Panc1 (cell line): ENCODE data around the gene ELL2. TPM values are rescaled to one million over a fixed set of nuclear protein-coding genes. Genes with fewer than 3 reads are reported as not detected.

Experiments used
- ATAC-seq: fragments of 200-7000 bp; cut with Tn5 transposase; 2 replicates; pipeline ENCODE4 v1.9.1; 2020; ENCODE audit warnings: mild to moderate bottlenecking, moderate library complexity
- BruUV-seq: library from RNA; stranded (reverse); fragments of 400-500 nt; replicated peaks from 2 replicates; lab custom pipeline; 2021; lab: Mats Ljungman, UMichigan
- CTCF ChIA-PET: fragments of 300-600 bp; sonication (Branson Sonifier 250); formaldehyde crosslinking; loops from one replicate; lab custom pipeline; 2022; ENCODE audit warnings: antibody characterized with exemption; lab: Charles Lee
- POLR2A ChIA-PET: fragments of 300-600 bp; sonication (Branson Sonifier 250); formaldehyde crosslinking; loops from one replicate; lab custom pipeline; 2022; ENCODE audit warnings: antibody characterized with exemption; lab: Charles Lee
- DNase-seq: peaks from one replicate; pipeline ENCODE4 v3.0.0-alpha.2; 2010; ENCODE audit warnings: low read depth, low spot score
- H3K27ac ChIP-seq: 2 replicates; pipeline ENCODE4 v1.5.1; 2011; ENCODE audit warnings: mild to moderate bottlenecking, low read length, inconsistent platforms
- H3K27me3 ChIP-seq: fragments of 200-500 bp; sonication (Bioruptor generic); 2 replicates; pipeline ENCODE4 v1.6.0; 2014; ENCODE audit warnings: low read length, inconsistent platforms; ENCODE audit not compliant: control insufficient read depth, insufficient read depth
- H3K36me3 ChIP-seq: fragments of 200-500 bp; sonication (Bioruptor generic); 2 replicates; pipeline ENCODE4 v1.5.1; 2014; ENCODE audit warnings: inconsistent platforms, mild to moderate bottlenecking, low read length, moderate library complexity; ENCODE audit not compliant: control insufficient read depth, insufficient read depth
- H3K4me1 ChIP-seq: 2 replicates; pipeline ENCODE4 v1.5.1; 2011; ENCODE audit warnings: inconsistent platforms, mild to moderate bottlenecking, low read length, moderate library complexity; ENCODE audit not compliant: control insufficient read depth, insufficient read depth
- H3K4me3 ChIP-seq, 2 experiments: 2 replicates each; pipeline ENCODE4 v1.5.1; 2011 to 2012; ENCODE audit warnings: low read depth in 2 of 2, low read length in 2 of 2, mild to moderate bottlenecking in 2 of 2, inconsistent platforms in 1 of 2, moderate library complexity in 1 of 2
- H3K9me3 ChIP-seq: fragments of 200-500 bp; sonication (Bioruptor generic); 2 replicates; pipeline ENCODE4 v1.5.1; 2014; ENCODE audit warnings: low read depth, mild to moderate bottlenecking, inconsistent platforms, low read length, moderate library complexity; ENCODE audit not compliant: control insufficient read depth, insufficient read depth
- POLR2AphosphoS5 ChIP-seq: IDR thresholded peaks from 2 replicates; pipeline ENCODE4 v1.6.1; 2012; ENCODE audit warnings: mild to moderate bottlenecking, low read depth, low read length, moderate library complexity
- SIN3A ChIP-seq: IDR thresholded peaks from 2 replicates; pipeline ENCODE4 v1.6.1; 2012; ENCODE audit warnings: low read depth, mild to moderate bottlenecking, low read length, moderate library complexity, borderline replicate concordance; ENCODE audit not compliant: insufficient read depth
- TCF7L2 ChIP-seq: IDR thresholded peaks from 2 replicates; pipeline ENCODE4 v1.6.1; 2011; ENCODE audit warnings: mild to moderate bottlenecking, low read depth, low read length, inconsistent platforms
- in situ Hi-C: cut with HindIII; loops from 2 replicates; pipeline ENCODE4 v1.10.0; 2016; ENCODE audit warnings: low sequenced_read_pairs, low pct_unique_long_range_greater_than_20kb
- intact Hi-C: fragments of 100-400 bp; cut with micrococcal nuclease; formaldehyde crosslinking; loops from one replicate; pipeline ENCODE4 v1.10.0; 2022; ENCODE audit not compliant: unreplicated experiment
- total RNA-seq: library from RNA; stranded (reverse); gene quantifications from one replicate; pipeline ENCODE4 v1.2.1, GENCODE V29; 2021; ENCODE audit not compliant: unreplicated experiment
- TF ChIP-seq, protein P1 (sequence below): fragments of 450-650 bp; IDR thresholded peaks from 2 replicates; pipeline ENCODE4 v1.5.1; 2017; ENCODE audit warnings: mild to moderate bottlenecking
- TF ChIP-seq, protein P2 (sequence below), 2 experiments: IDR thresholded peaks; 2 replicates each; pipeline ENCODE4 v1.6.1; 2011 to 2012; ENCODE audit warnings: low read depth in 2 of 2, control low read depth in 1 of 2, low read length in 1 of 2, mild to moderate bottlenecking in 1 of 2, moderate library complexity in 1 of 2; ENCODE audit not compliant: insufficient read depth in 1 of 2

Gene ELL2
- total RNA-seq, 1 experiment from 2014 or later: 68.5 TPM

DNA sequence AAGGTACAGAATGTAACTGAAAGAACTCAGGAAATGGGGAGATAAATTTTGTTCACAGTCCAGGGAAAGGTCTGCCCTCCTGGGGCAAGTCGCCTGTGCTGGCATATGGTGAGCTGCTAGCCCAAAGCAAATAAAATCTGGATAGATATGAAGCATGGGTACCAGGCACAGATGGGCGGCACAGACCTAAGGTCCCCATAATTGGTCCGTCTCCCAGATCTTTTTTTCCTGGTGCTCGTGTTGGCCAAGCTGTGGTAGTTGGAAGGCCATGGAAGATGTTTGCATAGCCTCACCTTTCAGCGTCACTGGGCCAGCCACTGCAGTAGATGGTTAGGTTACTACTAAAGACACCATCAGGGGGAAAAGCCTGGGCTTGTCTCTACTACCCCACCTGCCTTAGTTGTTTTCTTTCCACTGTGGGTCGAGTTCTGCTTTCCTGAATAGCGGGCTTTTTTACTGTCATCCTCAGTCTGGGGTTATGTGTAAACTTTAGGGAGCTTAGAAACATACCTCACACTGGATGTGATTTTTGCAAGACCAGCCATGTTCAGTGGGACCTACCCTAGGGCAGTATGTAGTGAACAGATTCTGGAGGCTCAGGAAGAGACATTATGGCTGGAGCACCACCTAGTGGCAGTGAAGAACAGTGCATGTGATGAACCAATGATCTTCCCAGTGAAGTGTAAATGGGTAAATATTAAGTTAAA lies 114.9 kb downstream of the ELL2 start:
- Histone ChIP-seq H3K9me3 (no peaks in the 10 kb centered on the region), H3K27ac (no peak overlapping the region), H3K36me3 (no peaks in the 10 kb centered on the region), H3K27me3 (no peaks in the 10 kb centered on the region; the same call in 1 of the 2 replicates), H3K4me3 (no peak overlapping the region), H3K4me1 (no peaks in the 10 kb centered on the region)
- no TSS peak for BruUV-seq
- DNase-seq: no peak
- in situ Hi-C loops (no loop called here), intact Hi-C loops (loop anchor here (1.0 kb wide), 2 partner anchors 65 to 202 kb away; no protein-coding TSS in a partner anchor)
- ATAC-seq: peak; percentile 91
- CTCF ChIA-PET: interaction anchor here (1.1 to 2.0 kb wide), 2 partner anchors 66 to 182 kb away, joined by 3 to 11 read pairs; no protein-coding TSS in a partner anchor
- TF ChIP-seq, protein P1, sequence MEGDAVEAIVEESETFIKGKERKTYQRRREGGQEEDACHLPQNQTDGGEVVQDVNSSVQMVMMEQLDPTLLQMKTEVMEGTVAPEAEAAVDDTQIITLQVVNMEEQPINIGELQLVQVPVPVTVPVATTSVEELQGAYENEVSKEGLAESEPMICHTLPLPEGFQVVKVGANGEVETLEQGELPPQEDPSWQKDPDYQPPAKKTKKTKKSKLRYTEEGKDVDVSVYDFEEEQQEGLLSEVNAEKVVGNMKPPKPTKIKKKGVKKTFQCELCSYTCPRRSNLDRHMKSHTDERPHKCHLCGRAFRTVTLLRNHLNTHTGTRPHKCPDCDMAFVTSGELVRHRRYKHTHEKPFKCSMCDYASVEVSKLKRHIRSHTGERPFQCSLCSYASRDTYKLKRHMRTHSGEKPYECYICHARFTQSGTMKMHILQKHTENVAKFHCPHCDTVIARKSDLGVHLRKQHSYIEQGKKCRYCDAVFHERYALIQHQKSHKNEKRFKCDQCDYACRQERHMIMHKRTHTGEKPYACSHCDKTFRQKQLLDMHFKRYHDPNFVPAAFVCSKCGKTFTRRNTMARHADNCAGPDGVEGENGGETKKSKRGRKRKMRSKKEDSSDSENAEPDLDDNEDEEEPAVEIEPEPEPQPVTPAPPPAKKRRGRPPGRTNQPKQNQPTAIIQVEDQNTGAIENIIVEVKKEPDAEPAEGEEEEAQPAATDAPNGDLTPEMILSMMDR: peak; percentile 93
- TF ChIP-seq SIN3A: no peak
- no peak for TF ChIP-seq TCF7L2
- no peak for TF ChIP-seq POLR2AphosphoS5
- TF ChIP-seq, protein P2, sequence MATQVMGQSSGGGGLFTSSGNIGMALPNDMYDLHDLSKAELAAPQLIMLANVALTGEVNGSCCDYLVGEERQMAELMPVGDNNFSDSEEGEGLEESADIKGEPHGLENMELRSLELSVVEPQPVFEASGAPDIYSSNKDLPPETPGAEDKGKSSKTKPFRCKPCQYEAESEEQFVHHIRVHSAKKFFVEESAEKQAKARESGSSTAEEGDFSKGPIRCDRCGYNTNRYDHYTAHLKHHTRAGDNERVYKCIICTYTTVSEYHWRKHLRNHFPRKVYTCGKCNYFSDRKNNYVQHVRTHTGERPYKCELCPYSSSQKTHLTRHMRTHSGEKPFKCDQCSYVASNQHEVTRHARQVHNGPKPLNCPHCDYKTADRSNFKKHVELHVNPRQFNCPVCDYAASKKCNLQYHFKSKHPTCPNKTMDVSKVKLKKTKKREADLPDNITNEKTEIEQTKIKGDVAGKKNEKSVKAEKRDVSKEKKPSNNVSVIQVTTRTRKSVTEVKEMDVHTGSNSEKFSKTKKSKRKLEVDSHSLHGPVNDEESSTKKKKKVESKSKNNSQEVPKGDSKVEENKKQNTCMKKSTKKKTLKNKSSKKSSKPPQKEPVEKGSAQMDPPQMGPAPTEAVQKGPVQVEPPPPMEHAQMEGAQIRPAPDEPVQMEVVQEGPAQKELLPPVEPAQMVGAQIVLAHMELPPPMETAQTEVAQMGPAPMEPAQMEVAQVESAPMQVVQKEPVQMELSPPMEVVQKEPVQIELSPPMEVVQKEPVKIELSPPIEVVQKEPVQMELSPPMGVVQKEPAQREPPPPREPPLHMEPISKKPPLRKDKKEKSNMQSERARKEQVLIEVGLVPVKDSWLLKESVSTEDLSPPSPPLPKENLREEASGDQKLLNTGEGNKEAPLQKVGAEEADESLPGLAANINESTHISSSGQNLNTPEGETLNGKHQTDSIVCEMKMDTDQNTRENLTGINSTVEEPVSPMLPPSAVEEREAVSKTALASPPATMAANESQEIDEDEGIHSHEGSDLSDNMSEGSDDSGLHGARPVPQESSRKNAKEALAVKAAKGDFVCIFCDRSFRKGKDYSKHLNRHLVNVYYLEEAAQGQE (IDR thresholded peaks at IDR 0.05; ENCODE audit: insufficient read depth in 1 of 2, low read depth in 2 of 2, low read length in 1 of 2): no peak
- POLR2A ChIA-PET: no interaction called here

DNA sequence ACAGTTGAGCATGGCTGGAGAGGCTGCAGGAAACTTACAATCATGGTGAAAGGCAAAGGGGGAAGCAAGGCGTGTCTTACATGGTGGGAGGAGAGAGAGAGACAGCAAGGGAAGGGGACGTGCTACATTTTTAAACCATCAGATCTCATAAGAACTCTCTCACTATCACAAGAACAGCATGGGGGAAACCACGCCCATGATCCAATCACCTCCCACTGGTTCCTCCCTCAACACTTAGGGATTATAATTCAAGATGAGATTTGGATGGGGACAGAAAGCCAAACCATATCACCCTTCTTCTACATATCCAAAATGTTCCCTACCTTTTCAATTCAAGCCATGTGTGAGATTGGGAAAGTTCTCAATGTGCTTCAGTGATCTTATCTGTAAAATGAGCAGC lies 116.3 kb downstream of the ELL2 start:
- BruUV-seq: no TSS peak
- no peak for TF ChIP-seq POLR2AphosphoS5
- TF ChIP-seq, protein P1: no peak
- TF ChIP-seq, protein P2 (IDR thresholded peaks at IDR 0.05; ENCODE audit: insufficient read depth in 1 of 2, low read depth in 2 of 2, low read length in 1 of 2): no peak
- TF ChIP-seq TCF7L2: no peak
- no peak for TF ChIP-seq SIN3A
- Histone ChIP-seq H3K4me3 (no peak overlapping the region), H3K9me3 (no peaks in the 10 kb centered on the region), H3K27ac (no peak overlapping the region), H3K27me3 (no peaks in the 10 kb centered on the region; the same call in 1 of the 2 replicates), H3K36me3 (no peaks in the 10 kb centered on the region), H3K4me1 (no peaks in the 10 kb centered on the region)
- intact Hi-C loops (no loop called here), in situ Hi-C loops (no loop called here)
- CTCF ChIA-PET: no interaction called here
- DNase-seq (no peak), ATAC-seq (no peak)
- POLR2A ChIA-PET: no interaction called here
